Measurements from ENCODE around the gene MTA3.

Gene MTA3

DNA sequence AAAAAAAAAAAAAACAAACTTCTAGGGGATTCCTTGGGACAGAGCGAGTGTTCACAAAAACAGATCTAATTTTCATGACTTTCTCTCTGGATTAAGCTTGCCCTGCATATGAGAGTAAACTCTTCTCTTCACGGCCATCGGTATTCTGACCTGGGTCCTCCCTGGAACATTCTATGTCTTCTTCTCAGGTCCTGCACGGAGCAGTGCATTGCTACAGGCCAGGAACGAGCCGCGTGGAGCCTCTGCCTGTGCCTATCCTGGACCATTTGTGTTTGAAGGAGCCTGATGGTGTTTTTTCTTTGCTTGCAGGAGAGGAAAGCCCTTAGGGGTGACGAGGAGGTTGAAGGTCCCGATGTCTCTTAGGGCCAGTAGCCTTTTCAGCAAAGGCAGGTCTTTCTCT is 197.3 kb downstream of the MTA3 start:
- no peak for DNase-seq

- no peak for DNase-seq
These were observed 198.9 kb downstream of the MTA3 start for GRCh38 chr2:42767080-42767898.

GRCh38 chr2:42767899-42768705 is 199.7 kb downstream of the MTA3 start:
- no peak for DNase-seq

DNA sequence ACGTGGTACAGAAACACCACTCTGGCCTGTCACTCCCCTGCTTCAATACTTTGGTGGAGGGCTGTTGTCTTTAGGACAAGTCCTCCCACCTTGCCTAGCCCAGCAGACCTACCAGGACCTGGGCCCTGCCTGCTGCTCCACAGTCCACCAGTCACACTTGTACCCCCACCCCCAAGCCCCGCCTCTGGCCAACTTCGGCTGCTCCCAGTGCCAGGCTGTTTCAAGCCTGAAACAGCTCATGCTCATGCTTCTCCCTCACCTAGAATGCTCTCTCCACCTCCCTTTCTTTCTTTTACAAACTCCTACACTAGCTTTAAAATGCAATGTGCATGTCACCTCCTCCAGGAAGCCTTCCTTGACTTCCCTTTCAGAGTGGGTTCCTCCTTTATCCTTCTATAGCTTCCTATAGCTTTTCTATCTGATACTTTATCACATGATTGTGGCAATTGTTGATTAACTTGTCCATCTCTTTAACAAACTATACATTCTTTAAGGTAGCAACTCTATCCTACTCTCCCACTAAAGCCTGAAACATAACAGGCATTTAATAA is 200.3 kb downstream of the MTA3 start:
- DNase-seq, result no peak

- no peak for DNase-seq
These were observed 201.3 kb downstream of the MTA3 start for GRCh38 chr2:42769583-42770287.

GRCh38 chr2:42770288-42771131 is 202.1 kb downstream of the MTA3 start:
- DNase-seq, result peak; percentile 57

DNA sequence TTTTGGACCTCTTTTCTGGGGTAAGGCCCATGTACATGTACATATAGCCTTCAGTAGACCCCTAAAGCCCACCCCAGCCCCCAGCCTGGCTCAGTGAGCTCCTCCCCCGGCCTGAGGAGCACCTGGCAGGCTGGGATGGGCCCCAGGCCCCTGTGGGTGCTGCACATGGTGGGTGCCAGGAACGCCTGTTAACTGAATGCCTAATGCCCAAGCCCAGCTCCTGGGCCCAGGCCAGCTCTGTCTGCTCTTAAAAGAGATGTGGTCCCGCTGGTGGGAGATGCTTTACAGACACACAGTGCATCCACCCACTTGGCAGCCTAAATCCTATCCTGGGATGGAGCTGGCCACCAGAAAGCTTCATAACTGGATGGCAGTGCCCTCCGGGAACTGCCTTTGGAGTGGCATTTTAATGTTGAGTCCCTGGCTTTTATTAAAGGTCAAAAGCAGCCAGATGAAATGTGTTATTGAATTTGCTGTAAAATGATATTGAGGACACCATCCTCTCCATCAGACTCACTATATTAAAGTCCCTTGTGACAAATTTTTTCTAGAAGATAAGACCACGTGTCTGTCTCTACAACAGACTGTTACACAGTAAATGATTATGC is 203.2 kb downstream of the MTA3 start:
- DNase-seq, result no peak

GRCh38 chr2:42775186-42775585 is 206.8 kb downstream of the MTA3 start:
- no peak for DNase-seq

GRCh38 chr2:42775810-42776209 is 207.4 kb downstream of the MTA3 start:
- no peak for DNase-seq

- no peak for DNase-seq
These were observed 209.7 kb downstream of the MTA3 start for GRCh38 chr2:42777883-42778805.

GRCh38 chr2:42781181-42781580 is 212.7 kb downstream of the MTA3 start:
- DNase-seq, result no peak

GRCh38 chr2:42783511-42783910 is 215.1 kb downstream of the MTA3 start:
- DNase-seq, result no peak

- no peak for DNase-seq
These were observed 215.9 kb downstream of the MTA3 start for GRCh38 chr2:42784204-42784880.

DNA sequence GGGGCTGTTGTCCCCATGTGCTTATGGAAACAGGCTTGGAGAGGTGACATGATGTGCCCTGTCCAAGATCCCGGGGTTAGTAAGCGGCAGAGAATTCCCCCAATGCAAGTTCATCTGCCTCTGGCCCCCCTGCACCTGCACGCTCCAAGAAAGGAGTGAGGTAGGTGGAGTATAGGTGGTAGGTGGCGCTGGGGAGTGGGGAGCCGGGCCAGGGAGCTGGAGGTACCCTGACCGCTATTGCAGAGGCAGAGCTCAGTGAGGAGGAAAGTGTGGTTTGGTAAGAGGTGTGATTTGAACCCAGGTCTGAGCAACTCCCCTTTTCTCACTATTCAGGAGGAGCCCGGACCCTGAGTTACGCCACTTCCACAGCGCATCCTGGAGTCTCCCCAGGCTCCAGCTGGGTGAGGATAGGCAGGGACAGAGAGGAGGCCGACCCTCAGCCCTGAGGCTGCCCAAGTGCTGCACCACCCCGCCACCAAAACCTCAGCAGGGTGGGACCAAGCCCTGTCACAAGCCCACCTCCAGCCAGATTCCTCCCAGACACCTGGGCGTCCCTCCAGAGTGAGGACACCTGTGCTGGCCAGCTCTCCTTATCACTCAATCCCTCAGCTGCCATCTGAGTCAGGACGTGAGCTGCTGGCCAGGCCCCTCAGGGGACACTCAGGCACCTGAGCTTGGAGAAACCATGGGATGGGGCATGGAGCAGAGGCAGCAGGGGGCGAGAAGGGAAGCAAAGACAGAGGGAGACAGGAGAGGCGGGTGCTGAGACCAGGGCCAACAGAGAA is 218.3 kb downstream of the MTA3 start:
- DNase-seq, result no peak

- DNase-seq, result no peak
These were observed 219.0 kb downstream of the MTA3 start for GRCh38 chr2:42787424-42787787.

- DNase-seq, result no peak
These were observed 219.5 kb downstream of the MTA3 start for GRCh38 chr2:42787788-42788477.

DNA sequence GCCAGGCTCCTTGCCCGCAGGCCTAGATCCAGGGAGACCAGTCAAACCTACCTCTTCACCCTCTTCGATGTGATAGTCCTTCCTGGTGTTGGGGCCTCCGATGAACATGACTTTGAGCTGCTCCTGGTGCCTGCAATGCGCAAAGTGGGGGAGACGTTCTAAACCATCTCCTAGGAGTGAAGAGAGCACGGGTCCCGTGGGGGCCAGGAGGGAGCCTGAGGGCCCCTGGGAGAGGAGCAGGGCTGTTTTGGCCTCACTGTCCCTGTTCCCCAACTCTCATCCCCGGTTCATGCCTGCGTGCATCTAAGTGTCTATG is 220.0 kb downstream of the MTA3 start:
- no peak for DNase-seq

DNA sequence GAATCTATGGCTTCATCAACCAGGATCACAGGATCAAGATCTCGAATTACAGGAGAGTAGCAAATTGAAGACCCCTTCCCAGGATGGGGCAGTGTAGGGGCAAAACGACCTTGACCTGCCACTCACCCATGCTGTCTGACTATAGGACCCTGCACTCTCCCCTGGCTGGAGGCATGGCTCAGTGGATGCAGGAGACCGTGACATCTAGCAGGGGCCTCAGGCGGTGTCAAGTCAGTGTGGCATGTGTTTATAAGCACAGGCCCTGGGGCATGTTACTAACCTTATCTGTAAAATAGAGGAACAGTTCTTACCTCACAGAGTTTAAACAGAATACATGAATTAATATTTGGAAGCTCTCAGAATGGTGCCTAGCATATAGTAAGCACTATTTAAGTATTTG is 220.4 kb downstream of the MTA3 start:
- DNase-seq, result no peak

- DNase-seq, result no peak
These were observed 221.3 kb downstream of the MTA3 start for GRCh38 chr2:42789751-42790150.

Measured in inflammatory macrophage treated with lipopolysaccharide for 4 hours (primary cell).